NT2/D1 (cell line): ENCODE measurements around the gene RGMA.

Experiments used
- SUZ12 ChIP-seq: IDR thresholded peaks from 2 replicates; pipeline ENCODE4 v1.6.1; 2011; ENCODE audit not compliant: insufficient read length, insufficient read depth; ENCODE audit errors: extremely low read depth
- YY1 ChIP-seq: IDR thresholded peaks from 2 replicates; pipeline ENCODE4 v1.6.1; 2011; ENCODE audit not compliant: insufficient read length, insufficient read depth
- ZNF274 ChIP-seq: IDR thresholded peaks from 2 replicates; pipeline ENCODE4 v1.6.1; 2011; ENCODE audit warnings: mild to moderate bottlenecking, low read depth, low read length

- TF ChIP-seq YY1 (no peak), SUZ12 (no peak), ZNF274 (no peak)
Measured at GRCh38 chr15:93044301-93045190, 44.5 kb downstream of the RGMA start.
